ENCODE results near the gene UFC1. TPM values are rescaled to one million over a fixed set of nuclear protein-coding genes. Genes with fewer than 3 reads are reported as not detected.

The UFC1 gene
- polyA plus RNA-seq, 4 donors, result 124 to 175 (median 145) TPM

- peak; percentile 76 to 90 (median 88) for DNase-seq (ENCODE audit: low read depth in 4 of 4, low spot score in 2 of 4)
Measured at GRCh38 chr1:161132410-161133219, 21.2 kb upstream of the UFC1 start, which contains the start of gene DEDD. Gene DEDD, minus strand, starts transcription at chr1:161132667. Its CDS starts 8,205 bp downstream, at chr1:161124462.

- no peak for DNase-seq (ENCODE audit: low read depth in 4 of 4, low spot score in 2 of 4)
Measured at GRCh38 chr1:161133220-161133740, 20.5 kb upstream of the UFC1 start.

GRCh38 chr1:161137881-161138280, 15.9 kb upstream of the UFC1 start:
- no peak for DNase-seq (ENCODE audit: low read depth in 4 of 4, low spot score in 2 of 4)

GRCh38 chr1:161138431-161138830, 15.3 kb upstream of the UFC1 start:
- DNase-seq (ENCODE audit: low read depth in 4 of 4, low spot score in 2 of 4), result peak in 1 of 4 donors; percentile 16

- peak in 1 of 4 donors; percentile 38 for DNase-seq (ENCODE audit: low read depth in 4 of 4, low spot score in 2 of 4)
Measured at GRCh38 chr1:161139766-161140165, 14.0 kb upstream of the UFC1 start.

- DNase-seq (ENCODE audit: low read depth in 4 of 4, low spot score in 2 of 4), result no peak
Measured at GRCh38 chr1:161140755-161141400, 12.9 kb upstream of the UFC1 start.

GRCh38 chr1:161145832-161146231, 7.9 kb upstream of the UFC1 start:
- DNase-seq (ENCODE audit: low read depth in 4 of 4, low spot score in 2 of 4), result no peak

GRCh38 chr1:161153176-161153575, 602 bp upstream of the UFC1 start:
- no peak for DNase-seq (ENCODE audit: low read depth in 4 of 4, low spot score in 2 of 4)

- no peak for DNase-seq (ENCODE audit: low read depth in 4 of 4, low spot score in 2 of 4)
Measured at GRCh38 chr1:161157867-161158266, 4.1 kb downstream of the UFC1 start.

GRCh38 chr1:161158316-161159010, 4.7 kb downstream of the UFC1 start:
- DNase-seq (ENCODE audit: low read depth in 4 of 4, low spot score in 2 of 4), result no peak

- DNase-seq (ENCODE audit: low read depth in 4 of 4, low spot score in 2 of 4), result peak in 3 of 4 donors; percentile 80 to 91 (median 89)
Measured at GRCh38 chr1:161159087-161159912, 5.5 kb downstream of the UFC1 start, which contains the start of gene USP21. Gene USP21, plus strand, starts transcription at chr1:161159500. Its CDS starts 1,141 bp downstream, at chr1:161160641.

GRCh38 chr1:161159913-161160243, 6.1 kb downstream of the UFC1 start:
- no peak for DNase-seq (ENCODE audit: low read depth in 4 of 4, low spot score in 2 of 4)

- no peak for DNase-seq (ENCODE audit: low read depth in 4 of 4, low spot score in 2 of 4)
Measured at GRCh38 chr1:161160671-161161145, 6.9 kb downstream of the UFC1 start.

GRCh38 chr1:161161652-161162051, 7.9 kb downstream of the UFC1 start:
- no peak for DNase-seq (ENCODE audit: low read depth in 4 of 4, low spot score in 2 of 4)

- DNase-seq (ENCODE audit: low read depth in 4 of 4, low spot score in 2 of 4), result no peak
Measured at GRCh38 chr1:161162052-161162451, 8.3 kb downstream of the UFC1 start.

- DNase-seq (ENCODE audit: low read depth in 4 of 4, low spot score in 2 of 4), result no peak
Measured at GRCh38 chr1:161162806-161163205, 9.0 kb downstream of the UFC1 start.

GRCh38 chr1:161163793-161164192, 10.0 kb downstream of the UFC1 start:
- DNase-seq (ENCODE audit: low read depth in 4 of 4, low spot score in 2 of 4), result no peak

- no peak for DNase-seq (ENCODE audit: low read depth in 4 of 4, low spot score in 2 of 4)
Measured at GRCh38 chr1:161164901-161165610, 11.3 kb downstream of the UFC1 start.

Measured in left renal cortex interstitium (tissue), 4 donors.